Testis (tissue), 3 donors: ENCODE results near the gene FOXI1. TPM values are rescaled to one million over a fixed set of nuclear protein-coding genes. Genes with fewer than 3 reads are reported as not detected.
"Not testable (repeated sequence)": the region's sequence is repeated elsewhere in the genome, so short reads cannot be mapped to it uniquely, and the experiment has no call there.

Experiments used
- DNase-seq: peaks from one replicate; pipeline ENCODE4 v3.0.0-alpha.2; 2019
- H3K27ac ChIP-seq, 2 donors: fragments of 200-600 bp; sonication (generic); one replicate each; pipeline ENCODE4 v1.5.1; 2019
- H3K27me3 ChIP-seq: fragments of 200-600 bp; sonication (generic); one replicate; pipeline ENCODE4 v1.5.1; 2019
- H3K36me3 ChIP-seq: fragments of 200-600 bp; sonication (generic); one replicate; pipeline ENCODE4 v1.5.1; 2017; ENCODE audit warnings: low read depth; ENCODE audit errors: missing control alignments
- H3K4me1 ChIP-seq: fragments of 200-600 bp; sonication (generic); one replicate; pipeline ENCODE4 v1.5.1; 2019
- H3K4me3 ChIP-seq, 2 donors: fragments of 200-600 bp; sonication (generic); one replicate each; pipeline ENCODE4 v1.5.1; 2017 to 2019
- H3K9me3 ChIP-seq: fragments of 200-600 bp; sonication (generic); one replicate; pipeline ENCODE4 v1.5.1; 2017
- POLR2A ChIP-seq: fragments of 450-650 bp; IDR thresholded peaks from one replicate; pipeline ENCODE4 v1.6.1; 2017; ENCODE audit warnings: antibody characterized with exemption, mild to moderate bottlenecking, moderate library complexity
- WGBS, 2 donors: methylation state at CpG; one replicate each; pipeline ENCODE4 v1.1.5; 2018; 5-methylcytosine and 5-hydroxymethylcytosine counted together
- intact Hi-C: fragments of 100-400 bp; cut with DNase I; formaldehyde crosslinking; loops from one replicate; pipeline ENCODE4 v1.15.1; 2023; ENCODE audit warnings: low total_unique reads
- polyA plus RNA-seq: library from polyadenylated mRNA; stranded (reverse); fragments of 350-450 nt; fragmentation: Illumina TruSeq; extraction: RNeasy Lipid Tissue Mini Kit (QIAGEN cat#74804); gene quantifications from one replicate; pipeline ENCODE4 v1.2.3, GENCODE V29; 2014; ENCODE audit warnings: low read depth, low replicate concordance; ENCODE audit not compliant: insufficient read depth
- total RNA-seq, 2 donors: library from RNA; depleted of rRNA; stranded (reverse); fragments of >200 nt; gene quantifications; one replicate each; pipeline ENCODE4 v1.2.3, GENCODE V29; 2016
- TF ChIP-seq, protein P1 (sequence below), 3 experiments: fragments of 450-650 bp in 2 of 3; fragments of 200-600 bp in 1 of 3; sonication (generic) in 1 of 3; IDR thresholded peaks; one replicate each; pipeline ENCODE4 v1.5.1; 2016 to 2019; ENCODE audit warnings: antibody characterized with exemption in 3 of 3, mild to moderate bottlenecking in 2 of 3, moderate library complexity in 1 of 3

FOXI1 gene
- total and polyA plus RNA-seq, 3 donors from 2014 or later: 0.19 to 0.26 TPM; not detected in 1

DNA sequence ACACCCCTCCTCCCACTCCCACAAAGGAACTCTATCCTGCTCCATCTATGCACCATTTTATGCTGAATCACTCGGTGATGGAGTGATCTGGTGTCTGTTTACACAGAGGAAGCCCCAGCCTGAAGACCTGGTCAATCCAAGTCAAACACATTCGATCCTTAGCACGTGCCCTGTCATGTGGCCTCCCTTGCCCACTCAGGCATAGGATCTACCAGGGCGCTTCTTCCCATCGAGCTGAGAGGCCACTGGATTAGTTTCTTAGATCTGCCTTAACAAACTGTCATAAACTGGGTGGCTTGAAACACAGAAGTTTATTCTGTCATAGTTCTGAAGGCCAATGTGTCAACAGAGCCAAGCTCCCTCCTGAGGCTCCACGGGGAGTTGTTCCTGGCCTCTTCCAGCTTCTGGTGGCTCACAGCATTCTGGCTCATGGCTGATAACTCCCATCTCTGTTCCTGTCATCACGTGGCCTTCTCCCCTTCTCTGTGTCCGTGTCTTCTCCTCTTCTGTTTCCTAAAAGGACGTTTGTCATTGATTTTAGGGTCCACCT is 34.2 kb downstream of the FOXI1 start:
- no peak for DNase-seq
- whole genome bisulfite sequencing, 2 donors: 88 to 91% methylated on average over 9 of the region's 9 CpGs
- intact Hi-C loops: no loop called here

DNA sequence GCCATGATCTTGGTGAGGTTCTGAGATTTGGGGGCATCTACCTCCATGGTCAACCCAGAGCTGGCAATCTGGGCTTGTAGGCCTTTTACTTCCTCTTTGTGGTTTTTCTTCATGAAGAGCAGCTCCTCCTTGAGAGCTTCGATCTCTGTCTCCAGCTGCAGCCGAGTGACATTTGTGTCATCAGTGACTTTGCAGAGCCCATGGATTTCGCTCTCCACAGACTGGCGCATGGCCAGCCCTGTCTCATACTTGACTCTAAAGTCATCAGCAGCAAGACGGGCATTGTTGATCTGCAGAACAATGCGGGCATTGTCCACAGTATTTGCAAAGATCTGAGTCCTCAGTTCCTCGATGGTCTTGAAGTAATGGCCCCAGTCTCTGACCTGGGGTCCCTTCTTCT is 35.5 kb downstream of the FOXI1 start:
- DNase-seq: peak; percentile 45
- H3K27me3 ChIP-seq, H3K36me3 ChIP-seq, H3K27ac ChIP-seq, H3K4me3 ChIP-seq, H3K9me3 ChIP-seq, intact Hi-C loops, H3K4me1 ChIP-seq: not testable (repeated sequence)
- WGBS, 2 donors: 73 to 74% methylated on average over 7 of the region's 7 CpGs

More for the DNA sequence above, 34.2 kb downstream of the FOXI1 start:
- H3K4me3 ChIP-seq: no peak overlapping the region
- H3K27ac ChIP-seq: no peak overlapping the region
- no peaks in the 10 kb centered on the region for H3K4me1 ChIP-seq
- H3K9me3 ChIP-seq: no peaks in the 10 kb centered on the region
- TF ChIP-seq, protein P1, sequence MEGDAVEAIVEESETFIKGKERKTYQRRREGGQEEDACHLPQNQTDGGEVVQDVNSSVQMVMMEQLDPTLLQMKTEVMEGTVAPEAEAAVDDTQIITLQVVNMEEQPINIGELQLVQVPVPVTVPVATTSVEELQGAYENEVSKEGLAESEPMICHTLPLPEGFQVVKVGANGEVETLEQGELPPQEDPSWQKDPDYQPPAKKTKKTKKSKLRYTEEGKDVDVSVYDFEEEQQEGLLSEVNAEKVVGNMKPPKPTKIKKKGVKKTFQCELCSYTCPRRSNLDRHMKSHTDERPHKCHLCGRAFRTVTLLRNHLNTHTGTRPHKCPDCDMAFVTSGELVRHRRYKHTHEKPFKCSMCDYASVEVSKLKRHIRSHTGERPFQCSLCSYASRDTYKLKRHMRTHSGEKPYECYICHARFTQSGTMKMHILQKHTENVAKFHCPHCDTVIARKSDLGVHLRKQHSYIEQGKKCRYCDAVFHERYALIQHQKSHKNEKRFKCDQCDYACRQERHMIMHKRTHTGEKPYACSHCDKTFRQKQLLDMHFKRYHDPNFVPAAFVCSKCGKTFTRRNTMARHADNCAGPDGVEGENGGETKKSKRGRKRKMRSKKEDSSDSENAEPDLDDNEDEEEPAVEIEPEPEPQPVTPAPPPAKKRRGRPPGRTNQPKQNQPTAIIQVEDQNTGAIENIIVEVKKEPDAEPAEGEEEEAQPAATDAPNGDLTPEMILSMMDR (IDR thresholded peaks at IDR 0.05): no peak
- TF ChIP-seq POLR2A: no peak
- no peaks in the 10 kb centered on the region for H3K27me3 ChIP-seq
- H3K36me3 ChIP-seq: no peaks in the 10 kb centered on the region

DNA sequence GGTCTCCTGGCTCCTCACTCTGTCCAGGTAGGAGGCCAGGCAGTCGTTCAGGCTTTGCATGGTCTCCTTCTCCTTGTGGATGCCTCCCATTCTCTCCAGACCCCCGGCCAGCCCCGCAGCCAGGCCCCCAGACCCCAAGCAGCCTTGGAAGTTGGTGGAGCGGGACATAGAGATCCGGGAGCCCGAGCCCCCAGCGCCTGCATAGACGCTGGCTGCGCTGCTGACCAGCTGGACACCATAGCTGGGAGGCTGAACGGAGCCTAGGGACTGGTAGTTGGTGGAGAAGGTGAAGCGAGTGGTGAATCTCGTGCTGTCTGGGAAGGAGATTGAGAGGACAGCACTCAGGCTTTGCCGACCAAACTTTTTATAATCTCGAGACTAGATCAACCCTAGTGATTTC is 35.9 kb downstream of the FOXI1 start:
- H3K36me3 ChIP-seq: no peaks in the 10 kb centered on the region
- intact Hi-C loops: no loop called here
- H3K27ac ChIP-seq: no peak overlapping the region
- no peak for TF ChIP-seq POLR2A
- TF ChIP-seq, protein P1 (IDR thresholded peaks at IDR 0.05): no peak
- 91 to 93% methylated on average over 14 of the region's 14 CpGs for WGBS, 2 donors
- no peak for DNase-seq
- no peaks in the 10 kb centered on the region for H3K9me3 ChIP-seq
- no peak overlapping the region for H3K4me3 ChIP-seq
- H3K27me3 ChIP-seq: no peaks in the 10 kb centered on the region
- H3K4me1 ChIP-seq: no peaks in the 10 kb centered on the region

DNA sequence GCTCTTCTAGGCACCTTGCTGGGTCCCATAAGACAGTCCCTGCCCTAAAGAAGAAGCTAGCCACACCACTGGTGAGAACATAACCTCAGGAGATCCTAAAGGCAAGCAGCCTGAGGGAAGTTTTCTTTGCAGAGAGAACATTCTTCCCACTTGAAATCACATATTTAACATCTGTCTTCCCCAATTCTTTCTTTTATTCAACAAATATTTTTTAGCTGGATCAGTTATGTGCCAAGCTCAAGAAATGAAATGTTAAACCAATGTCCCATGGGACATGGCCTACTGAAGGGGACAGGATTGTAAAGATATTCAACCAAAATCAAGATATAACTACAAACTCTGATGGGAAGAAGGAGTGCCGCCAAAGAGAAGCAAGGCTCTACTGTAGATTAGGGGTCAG is 36.5 kb downstream of the FOXI1 start:
- no peaks in the 10 kb centered on the region for H3K4me1 ChIP-seq

DNA sequence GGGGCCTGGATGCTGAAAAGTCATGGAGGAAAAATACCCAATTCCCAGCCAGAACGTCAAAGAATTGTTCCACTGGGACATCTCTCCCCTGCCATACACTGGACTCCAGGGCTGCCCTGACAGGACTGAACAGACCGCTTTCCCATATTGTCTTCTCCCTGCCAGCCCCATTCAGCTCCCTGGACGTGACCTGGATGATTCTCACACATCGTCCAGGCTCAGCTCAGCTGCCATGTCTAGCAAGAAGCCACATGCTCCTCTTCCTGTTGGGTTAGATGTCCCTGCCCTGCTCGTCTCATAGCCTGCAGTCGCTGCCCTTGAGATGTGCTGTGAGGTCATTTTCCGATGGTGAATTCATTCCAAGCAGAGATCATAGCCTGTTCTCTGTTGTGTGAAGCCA is 37.4 kb downstream of the FOXI1 start:
- intact Hi-C loops: no loop called here
- no peaks in the 10 kb centered on the region for H3K36me3 ChIP-seq
- WGBS, 2 donors: 83% methylated on average over 7 of the region's 7 CpGs
- no peak for DNase-seq
- no peaks in the 10 kb centered on the region for H3K9me3 ChIP-seq
- no peak for TF ChIP-seq POLR2A
- TF ChIP-seq, protein P1 (IDR thresholded peaks at IDR 0.05): no peak
- H3K4me1 ChIP-seq: no peaks in the 10 kb centered on the region
- no peak overlapping the region for H3K27ac ChIP-seq
- no peak overlapping the region for H3K4me3 ChIP-seq
- H3K27me3 ChIP-seq: no peaks in the 10 kb centered on the region

More for the DNA sequence above, 36.5 kb downstream of the FOXI1 start:
- no peak overlapping the region for H3K4me3 ChIP-seq
- no peak for DNase-seq
- H3K27me3 ChIP-seq: no peaks in the 10 kb centered on the region
- intact Hi-C loops: no loop called here
- H3K36me3 ChIP-seq: no peaks in the 10 kb centered on the region
- WGBS, 2 donors: 90 to 100% methylated on average over 1 of the region's 1 CpG
- no peak overlapping the region for H3K27ac ChIP-seq
- no peaks in the 10 kb centered on the region for H3K9me3 ChIP-seq
- TF ChIP-seq, protein P1 (IDR thresholded peaks at IDR 0.05): no peak
- TF ChIP-seq POLR2A: no peak
